ENCODE data around the gene SORCS1.

- no peak for TF ChIP-seq POLR2A (IDR thresholded peaks at IDR 0.05)
- TF ChIP-seq CTCF (IDR thresholded peaks at IDR 0.05): no peak
Measured at GRCh38 chr10:107033799-107034422, 130.6 kb downstream of the SORCS1 start.

All from thyroid gland (tissue), 4 donors.